K562 (cell line): ENCODE data around the gene FIBP. TPM values are rescaled to one million over a fixed set of nuclear protein-coding genes. Genes with fewer than 3 reads are reported as not detected.
A peak's percentile ranks its signal among the peaks of the same experiment; 100 is the strongest.

ENCODE experiments used
- ARID1B ChIP-seq: fragments of 450-650 bp; IDR thresholded peaks from 2 replicates; pipeline ENCODE4 v1.6.1; 2016; ENCODE audit warnings: antibody characterized with exemption, mild to moderate bottlenecking, inconsistent platforms
- CBX8 ChIP-seq: fragments of 200-600 bp; sonication (generic); IDR thresholded peaks from 2 replicates; pipeline ENCODE4 v1.6.1; 2012; ENCODE audit warnings: borderline replicate concordance, mixed run types, low read depth, mild to moderate bottlenecking, moderate library complexity, mixed read lengths, low read length, control low read depth, inconsistent platforms; ENCODE audit not compliant: poor library complexity, severe bottlenecking; ENCODE audit errors: extremely low read depth
- ELF4 ChIP-seq: fragments of 450-650 bp; formaldehyde crosslinking; IDR thresholded peaks from 2 replicates; pipeline ENCODE4 v1.4.0; 2022; ENCODE audit warnings: missing genetic modification characterization
- ELK3 ChIP-seq: fragments of 450-650 bp; formaldehyde crosslinking; IDR thresholded peaks from 2 replicates; pipeline ENCODE4 v1.4.0; 2020; ENCODE audit warnings: mild to moderate bottlenecking
- GATAD2A ChIP-seq: fragments of 450-650 bp; IDR thresholded peaks from 2 replicates; pipeline ENCODE4 v1.6.1; 2017
- HLTF ChIP-seq: fragments of 450-650 bp; IDR thresholded peaks from 2 replicates; pipeline ENCODE4 v1.6.1; 2016
- HNRNPH1 ChIP-seq: fragments of 200-400 bp; formaldehyde crosslinking; optimal IDR thresholded peaks from 2 replicates; pipeline ENCODE3; 2017; ENCODE audit warnings: low read depth, mild to moderate bottlenecking, low read length, moderate library complexity
- HOMEZ ChIP-seq: fragments of 250-450 bp; sonication (Bioruptor Pico); IDR thresholded peaks from 2 replicates; pipeline ENCODE4 v1.4.0; 2020; ENCODE audit warnings: mild to moderate bottlenecking, moderate library complexity
- MAZ ChIP-seq, 2 experiments: fragments of 450-650 bp in 1 of 2; sonication (generic) in 1 of 2; formaldehyde crosslinking; IDR thresholded peaks in 1 of 2; conservative IDR thresholded peaks in 1 of 2; 2 replicates each; pipeline versions ENCODE4 v1.4.0 to v1.5.0; 2020; ENCODE audit warnings: mild to moderate bottlenecking in 1 of 2, missing genetic modification reagents in 1 of 2
- MCM3 ChIP-seq: fragments of 450-650 bp; IDR thresholded peaks from 2 replicates; pipeline ENCODE4 v1.6.1; 2016
- MYBL2 ChIP-seq, 2 experiments: fragments of 450-650 bp in 1 of 2; sonication (generic) in 1 of 2; formaldehyde crosslinking in 1 of 2; IDR thresholded peaks; 2 replicates each; pipeline versions ENCODE4 v1.6.1 to v1.8.1; 2017 to 2022; ENCODE audit warnings: borderline replicate concordance in 1 of 2, inconsistent platforms in 1 of 2, low read depth in 1 of 2, mild to moderate bottlenecking in 1 of 2, missing genetic modification reagents in 1 of 2, moderate library complexity in 1 of 2
- NR4A1 ChIP-seq, 2 experiments: fragments of 250-450 bp in 1 of 2; fragments of 450-650 bp in 1 of 2; sonication (Bioruptor Pico) in 1 of 2; IDR thresholded peaks; 2 replicates each; pipeline versions ENCODE4 v1.4.0 to v1.6.1; 2016 to 2020; ENCODE audit warnings: mild to moderate bottlenecking in 2 of 2, missing compliant biosample characterization in 1 of 2, missing genetic modification characterization in 1 of 2, moderate library complexity in 1 of 2
- POLR2B ChIP-seq: fragments of 450-650 bp; IDR thresholded peaks from 2 replicates; pipeline ENCODE4 v1.6.1; 2018; ENCODE audit warnings: low read depth; ENCODE audit not compliant: partially characterized antibody
- TEAD2 ChIP-seq: fragments of 450-650 bp; IDR thresholded peaks from 2 replicates; pipeline ENCODE4 v1.6.1; 2016; ENCODE audit warnings: missing genetic modification characterization, control low read depth, missing compliant biosample characterization
- TGIF2 ChIP-seq: sonication (generic); formaldehyde crosslinking; IDR thresholded peaks from 2 replicates; pipeline ENCODE4 v1.8.1; 2022; ENCODE audit warnings: mild to moderate bottlenecking, missing genetic modification reagents, moderate library complexity
- TRIM24 ChIP-seq, 2 experiments: fragments of 450-650 bp; IDR thresholded peaks; 2 replicates each; pipeline ENCODE4 v1.6.1; 2016
- TSC22D4 ChIP-seq: fragments of 450-650 bp; IDR thresholded peaks from 2 replicates; pipeline ENCODE4 v1.6.1; 2016; ENCODE audit warnings: missing genetic modification characterization, missing biosample characterization, control low read depth
- USF2 ChIP-seq: sonication (generic); formaldehyde crosslinking; IDR thresholded peaks from 2 replicates; pipeline ENCODE4 v1.5.0; 2020; ENCODE audit warnings: missing genetic modification reagents
- ZBTB34 ChIP-seq: fragments of 250-450 bp; sonication (Bioruptor Pico); IDR thresholded peaks from 2 replicates; pipeline ENCODE4 v1.8.0; 2021; ENCODE audit warnings: mild to moderate bottlenecking, moderate library complexity
- ZNF280B ChIP-seq: fragments of 250-450 bp; sonication (Bioruptor Pico); IDR thresholded peaks from 2 replicates; pipeline ENCODE4 v1.5.1; 2021; ENCODE audit warnings: mild to moderate bottlenecking
- ZNF316 ChIP-seq: fragments of 450-650 bp; IDR thresholded peaks from 2 replicates; pipeline ENCODE4 v1.6.1; 2016
- ZNF384 ChIP-seq: IDR thresholded peaks from 2 replicates; pipeline ENCODE4 v1.6.1; 2012; ENCODE audit warnings: low read depth, low read length, improper control_type of control experiment
- ZNF589 ChIP-seq: fragments of 200-800 bp; sonication (Bioruptor generic); IDR thresholded peaks from 2 replicates; pipeline ENCODE4 v1.6.1; 2016; ENCODE audit warnings: low read depth, missing genetic modification characterization, missing compliant biosample characterization
- polyA plus RNA-seq, 8 experiments: library from polyadenylated mRNA; depleted of rRNA in 4 of 8; stranded (reverse) in 5 of 8; unstranded in 3 of 8; fragments of >200 nt; fragmentation: Nextera tagmentation in 2 of 8; fragmentation: Illumina TruSeq in 1 of 8; extraction: Ambion mirVana in 2 of 8; extraction: Trizol in 1 of 8; gene quantifications; 2 replicates each; pipeline versions ENCODE4 v1.2.1 to v1.2.3, GENCODE V29; 2011 to 2014; ENCODE audit warnings: inconsistent platforms in 1 of 8, missing spikeins in 1 of 8
- total RNA-seq, 7 experiments: library from RNA; depleted of rRNA in 6 of 7; stranded (reverse); fragments of >200 nt in 6 of 7; fragmentation: Illumina TruSeq in 2 of 7; extraction: Trizol in 2 of 7; gene quantifications; 2 replicates each; pipeline versions ENCODE4 v1.2.1 to v1.2.3, GENCODE V29; 2011 to 2021; ENCODE audit warnings: low replicate concordance in 1 of 7

Gene FIBP
- total and polyA plus RNA-seq, 9 of the 15 experiments (the other 6 are each of a cell fraction or from before 2014, with no cell fraction given) = 41.2 to 79.2 (median 48.6) TPM

- TF ChIP-seq CBX8 (no peak), ARID1B (peak; percentile 54; the same call in 1 of the 2 replicates), POLR2B (no peak), MYBL2 (IDR thresholded peaks at IDR 0.05; ENCODE audit: low read depth) (no peak), MYBL2 (CRISPR knock-in tag; IDR thresholded peaks at IDR 0.05; ENCODE audit: borderline replicate concordance) (no peak), ZNF384 (no peak), MCM3 (no peak), USF2 (no peak), TSC22D4 (tag) (no peak), ZNF589 (CRISPR knock-in tag) (no peak; the same call in 1 of the 2 replicates), ELF4 (CRISPR knock-in tag) (no peak), ZNF316 (no peak), TRIM24 (IDR thresholded peaks at IDR 0.05) (no peak), ZNF280B (CRISPR knock-in tag) (no peak), HNRNPH1 (no peak), NR4A1 (CRISPR knock-in tag; IDR thresholded peaks at IDR 0.05) (no peak), NR4A1 (tag; IDR thresholded peaks at IDR 0.05) (no peak), HOMEZ (CRISPR knock-in tag) (no peak), ZBTB34 (CRISPR knock-in tag) (no peak), GATAD2A (peak; percentile 82; the same call in 1 of the 2 replicates), TEAD2 (tag) (no peak), HLTF (no peak), ELK3 (CRISPR knock-in tag) (no peak), MAZ (CRISPR knock-in tag; conservative IDR thresholded peaks at IDR 0.05 in 1 of 2, IDR thresholded peaks at IDR 0.05 in 1 of 2) (peak; percentile 50 to 76), TGIF2 (CRISPR knock-in tag) (no peak)
These were observed 14.8 kb upstream of the FIBP start (continued) for GRCh38 chr11:65903068-65903481.
